ENCODE data around the gene ALPK1. TPM values are rescaled to one million over a fixed set of nuclear protein-coding genes. Genes with fewer than 3 reads are reported as not detected.

The ALPK1 gene
- total RNA-seq, 1 donor from 2014 or later, result 1.4 TPM

DNA sequence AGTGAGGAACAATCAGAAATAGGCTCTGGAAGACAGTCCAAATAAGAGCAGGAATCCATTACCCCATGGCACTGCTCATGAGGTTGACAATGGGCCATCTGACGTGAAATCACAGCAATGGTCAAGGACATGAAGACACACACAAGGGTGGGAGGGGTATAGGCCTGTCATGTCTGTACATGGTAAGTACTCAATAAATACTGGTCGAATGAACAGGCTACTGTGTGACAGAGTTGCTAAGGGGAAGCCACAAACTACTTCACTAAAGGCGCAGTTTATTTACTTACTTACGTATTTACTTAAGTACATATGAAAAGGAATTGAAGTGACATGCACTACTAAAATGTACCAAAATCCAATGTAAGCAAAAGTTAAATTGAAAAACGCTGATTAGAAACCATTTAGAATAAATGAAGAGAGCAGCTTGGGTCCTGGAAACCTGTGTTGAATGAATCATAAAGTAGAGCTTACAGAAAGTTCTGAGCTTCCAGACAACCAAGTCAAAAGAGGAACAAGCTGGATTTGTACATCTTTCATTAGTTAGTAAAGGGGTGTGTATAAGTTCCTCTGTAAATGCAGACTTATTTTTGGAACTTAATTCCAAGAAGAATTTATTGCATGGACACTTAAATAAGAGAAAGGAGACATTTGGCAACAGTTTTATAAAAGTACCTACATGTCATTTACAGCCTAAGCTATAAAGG is 32.7 kb downstream of the ALPK1 start:
- no peaks in the 10 kb centered on the region for H3K36me3 ChIP-seq (ENCODE audit: insufficient read depth, low read length)
- no peak overlapping the region for H3K27ac Mint-ChIP-seq (ENCODE audit: unreplicated experiment)
- H3K4me2 ChIP-seq (ENCODE audit: low read length), result no peak overlapping the region
- no peaks in the 10 kb centered on the region for H3K4me1 Mint-ChIP-seq (ENCODE audit: low read depth, unreplicated experiment)
- H3K27ac ChIP-seq (ENCODE audit: low read depth, low read length), result no peak overlapping the region
- H3K4me1 ChIP-seq (ENCODE audit: insufficient read depth, low read length), result no peaks in the 10 kb centered on the region
- H4K20me1 ChIP-seq (ENCODE audit: insufficient read depth, low read length), result no peaks in the 10 kb centered on the region
- DNase-seq (ENCODE audit: low read depth), result no peak
- H3K79me2 ChIP-seq (ENCODE audit: insufficient read depth, low read length), result no peaks in the 10 kb centered on the region
- H3K36me3 Mint-ChIP-seq (ENCODE audit: low read depth, unreplicated experiment), result no peaks in the 10 kb centered on the region
- peaks cover 44% of the 10 kb centered on the region for H3K27me3 Mint-ChIP-seq (ENCODE audit: low read depth, unreplicated experiment)
- no peaks in the 10 kb centered on the region for H3K9me3 Mint-ChIP-seq (ENCODE audit: unreplicated experiment)
- no peak for FAIRE-seq
- no peak overlapping the region for H2AFZ ChIP-seq (ENCODE audit: low read depth, low read length)
- H3K4me3 Mint-ChIP-seq (ENCODE audit: unreplicated experiment), result no peak overlapping the region
- H3K4me3 ChIP-seq (ENCODE audit: insufficient read depth, low read depth, low read length), result no peak overlapping the region
- no peaks in the 10 kb centered on the region for H3K9me3 ChIP-seq (ENCODE audit: insufficient read depth, low read depth, low read length)
- no peak for TF ChIP-seq EZH2 (IDR thresholded peaks at IDR 0.05; ENCODE audit: insufficient read depth, low read length)
- TF ChIP-seq, protein P1, sequence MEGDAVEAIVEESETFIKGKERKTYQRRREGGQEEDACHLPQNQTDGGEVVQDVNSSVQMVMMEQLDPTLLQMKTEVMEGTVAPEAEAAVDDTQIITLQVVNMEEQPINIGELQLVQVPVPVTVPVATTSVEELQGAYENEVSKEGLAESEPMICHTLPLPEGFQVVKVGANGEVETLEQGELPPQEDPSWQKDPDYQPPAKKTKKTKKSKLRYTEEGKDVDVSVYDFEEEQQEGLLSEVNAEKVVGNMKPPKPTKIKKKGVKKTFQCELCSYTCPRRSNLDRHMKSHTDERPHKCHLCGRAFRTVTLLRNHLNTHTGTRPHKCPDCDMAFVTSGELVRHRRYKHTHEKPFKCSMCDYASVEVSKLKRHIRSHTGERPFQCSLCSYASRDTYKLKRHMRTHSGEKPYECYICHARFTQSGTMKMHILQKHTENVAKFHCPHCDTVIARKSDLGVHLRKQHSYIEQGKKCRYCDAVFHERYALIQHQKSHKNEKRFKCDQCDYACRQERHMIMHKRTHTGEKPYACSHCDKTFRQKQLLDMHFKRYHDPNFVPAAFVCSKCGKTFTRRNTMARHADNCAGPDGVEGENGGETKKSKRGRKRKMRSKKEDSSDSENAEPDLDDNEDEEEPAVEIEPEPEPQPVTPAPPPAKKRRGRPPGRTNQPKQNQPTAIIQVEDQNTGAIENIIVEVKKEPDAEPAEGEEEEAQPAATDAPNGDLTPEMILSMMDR (IDR thresholded peaks at IDR 0.05; ENCODE audit: insufficient read depth, low read depth, low read length), result no peak
- no peaks in the 10 kb centered on the region for H3K27me3 ChIP-seq (ENCODE audit: insufficient read depth, low read length)
- H3K9ac ChIP-seq (ENCODE audit: low read length), result no peak overlapping the region

DNA sequence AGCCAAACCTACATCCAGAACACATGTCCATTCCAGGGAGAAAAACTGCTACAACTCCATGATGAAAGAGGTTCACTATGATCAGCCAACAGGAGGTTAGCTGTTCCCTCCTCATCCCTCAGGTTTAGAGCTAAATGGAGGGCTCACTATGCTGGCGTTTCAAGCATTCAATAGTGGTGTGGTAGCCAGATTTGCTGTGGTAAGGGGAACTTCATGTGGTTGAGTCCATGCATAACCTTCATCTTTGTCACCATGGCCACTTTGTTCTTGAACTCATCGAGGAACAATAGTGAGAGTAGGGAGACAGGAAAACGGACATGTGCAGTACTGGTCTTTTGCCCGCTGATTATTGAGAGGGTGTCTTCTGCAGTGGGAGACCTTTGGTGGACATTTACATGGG is 33.8 kb downstream of the ALPK1 start:
- Mint-ChIP-seq H3K27ac (ENCODE audit: unreplicated experiment) (no peak overlapping the region), H3K36me3 (ENCODE audit: low read depth, unreplicated experiment) (no peaks in the 10 kb centered on the region), H3K9me3 (ENCODE audit: unreplicated experiment) (no peaks in the 10 kb centered on the region), H3K4me3 (ENCODE audit: unreplicated experiment) (no peak overlapping the region), H3K27me3 (ENCODE audit: low read depth, unreplicated experiment) (peaks cover 36% of the 10 kb centered on the region), H3K4me1 (ENCODE audit: low read depth, unreplicated experiment) (no peaks in the 10 kb centered on the region)
- Histone ChIP-seq H3K4me3 (ENCODE audit: insufficient read depth, low read depth, low read length) (no peak overlapping the region), H3K9ac (ENCODE audit: low read length) (no peak overlapping the region), H3K4me2 (ENCODE audit: low read length) (no peak overlapping the region), H4K20me1 (ENCODE audit: insufficient read depth, low read length) (no peaks in the 10 kb centered on the region), H3K9me3 (ENCODE audit: insufficient read depth, low read depth, low read length) (no peaks in the 10 kb centered on the region), H3K79me2 (ENCODE audit: insufficient read depth, low read length) (no peaks in the 10 kb centered on the region), H3K27ac (ENCODE audit: low read depth, low read length) (no peak overlapping the region), H3K27me3 (ENCODE audit: insufficient read depth, low read length) (no peaks in the 10 kb centered on the region), H3K4me1 (ENCODE audit: insufficient read depth, low read length) (no peaks in the 10 kb centered on the region), H2AFZ (ENCODE audit: low read depth, low read length) (no peak overlapping the region), H3K36me3 (ENCODE audit: insufficient read depth, low read length) (no peaks in the 10 kb centered on the region)
- no peak for FAIRE-seq
- no peak for DNase-seq (ENCODE audit: low read depth)
- TF ChIP-seq EZH2 (IDR thresholded peaks at IDR 0.05; ENCODE audit: insufficient read depth, low read length), result no peak
- TF ChIP-seq, protein P1 (IDR thresholded peaks at IDR 0.05; ENCODE audit: insufficient read depth, low read depth, low read length), result no peak

DNA sequence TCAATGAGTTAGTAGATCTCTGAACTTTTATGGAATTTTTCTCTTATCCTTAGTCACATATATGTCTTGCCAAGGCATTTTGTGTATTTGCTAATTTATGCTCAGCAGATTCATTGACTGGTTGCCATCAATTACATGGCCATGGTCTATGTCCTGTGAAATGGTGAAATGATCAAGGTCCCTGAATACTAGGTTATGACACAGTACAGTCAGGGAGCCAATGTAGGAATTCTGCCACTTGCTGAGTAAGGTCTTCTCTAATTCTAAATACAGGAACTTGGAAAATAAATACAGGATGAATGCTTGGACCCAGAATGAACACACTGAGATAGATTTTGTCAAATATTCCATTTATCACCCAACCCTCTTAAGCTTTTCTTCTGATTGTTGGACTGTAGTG is 35.2 kb downstream of the ALPK1 start:
- no peaks in the 10 kb centered on the region for H3K36me3 ChIP-seq (ENCODE audit: insufficient read depth, low read length)
- no peak overlapping the region for H2AFZ ChIP-seq (ENCODE audit: low read depth, low read length)
- DNase-seq (ENCODE audit: low read depth), result no peak
- no peak for FAIRE-seq
- Mint-ChIP-seq H3K9me3 (ENCODE audit: unreplicated experiment) (no peaks in the 10 kb centered on the region), H3K36me3 (ENCODE audit: low read depth, unreplicated experiment) (no peaks in the 10 kb centered on the region), H3K4me3 (ENCODE audit: unreplicated experiment) (no peak overlapping the region), H3K27me3 (ENCODE audit: low read depth, unreplicated experiment) (peaks cover 27% of the 10 kb centered on the region), H3K27ac (ENCODE audit: unreplicated experiment) (no peak overlapping the region), H3K4me1 (ENCODE audit: low read depth, unreplicated experiment) (no peaks in the 10 kb centered on the region)
- H3K4me1 ChIP-seq (ENCODE audit: insufficient read depth, low read length), result no peaks in the 10 kb centered on the region
- H3K4me3 ChIP-seq (ENCODE audit: insufficient read depth, low read depth, low read length), result no peak overlapping the region
- no peak overlapping the region for H3K9ac ChIP-seq (ENCODE audit: low read length)
- H4K20me1 ChIP-seq (ENCODE audit: insufficient read depth, low read length), result no peaks in the 10 kb centered on the region
- H3K27ac ChIP-seq (ENCODE audit: low read depth, low read length), result no peak overlapping the region
- H3K79me2 ChIP-seq (ENCODE audit: insufficient read depth, low read length), result no peaks in the 10 kb centered on the region
- no peaks in the 10 kb centered on the region for H3K9me3 ChIP-seq (ENCODE audit: insufficient read depth, low read depth, low read length)
- no peaks in the 10 kb centered on the region for H3K27me3 ChIP-seq (ENCODE audit: insufficient read depth, low read length)
- TF ChIP-seq, protein P1 (IDR thresholded peaks at IDR 0.05; ENCODE audit: insufficient read depth, low read depth, low read length), result no peak
- TF ChIP-seq EZH2 (IDR thresholded peaks at IDR 0.05; ENCODE audit: insufficient read depth, low read length), result no peak
- no peak overlapping the region for H3K4me2 ChIP-seq (ENCODE audit: low read length)
